ENCODE data around the gene AMOTL2. TPM values are rescaled to one million over a fixed set of nuclear protein-coding genes. Genes with fewer than 3 reads are reported as not detected.

The AMOTL2 gene
- total RNA-seq, 4 donors from 2014 or later, result 20.3 to 72.8 (median 31.6) TPM

DNA sequence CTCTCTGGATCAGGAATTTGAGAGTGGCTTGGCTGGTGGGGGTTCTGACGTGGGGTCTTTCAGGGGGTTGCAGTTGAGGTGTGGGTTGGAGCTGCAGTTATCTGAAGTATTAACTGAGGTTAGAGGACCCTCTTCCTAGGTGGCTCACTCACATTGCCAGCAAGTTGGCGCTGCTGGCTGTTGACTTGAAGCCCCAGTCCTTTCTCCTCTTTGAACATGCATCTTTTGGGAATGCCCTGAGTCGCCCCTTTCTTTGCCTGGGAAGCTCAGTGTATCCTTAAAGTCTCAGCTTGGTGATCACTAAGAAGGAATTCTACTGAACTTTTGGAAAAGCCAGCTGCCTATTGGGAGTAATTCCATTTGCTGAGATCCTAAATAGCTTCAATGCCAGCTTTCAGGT is 13.0 kb upstream of the AMOTL2 start:
- Histone ChIP-seq H3K9me3 (peaks cover 0 to 5% (median 0%) of the 10 kb centered on the region in 4 donors), H3K4me3 (no peak overlapping the region), H3K27ac (no peak overlapping the region), H3K4me1 (no peaks in the 10 kb centered on the region), H3K27me3 (no peaks in the 10 kb centered on the region), H3K36me3 (no peaks in the 10 kb centered on the region)
- TF ChIP-seq CTCF (IDR thresholded peaks at IDR 0.05), result no peak
- no peak for TF ChIP-seq POLR2A (IDR thresholded peaks at IDR 0.05)
- DNase-seq, result no peak

DNA sequence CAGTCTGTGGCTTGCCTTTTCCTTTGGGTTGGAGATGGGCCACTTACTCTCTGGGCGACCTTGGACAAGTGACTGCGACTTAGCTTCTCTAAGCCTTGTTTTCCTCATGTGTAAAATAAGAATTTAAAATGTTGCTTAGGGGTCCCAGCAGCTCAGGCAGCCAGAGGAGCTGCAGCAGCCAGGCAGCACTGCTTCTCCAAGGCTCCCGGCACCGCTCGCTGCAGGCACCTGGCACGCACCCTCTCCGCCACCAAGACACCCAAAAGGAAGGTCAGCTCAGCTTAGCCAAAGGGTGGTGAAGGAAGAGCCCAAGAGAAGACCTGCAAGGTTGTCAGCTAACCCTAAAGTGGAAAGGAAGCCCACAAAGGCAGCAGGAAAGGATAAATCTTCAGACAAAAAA is 10.7 kb upstream of the AMOTL2 start:
- peaks cover 0 to 4% (median 0%) of the 10 kb centered on the region in 4 donors for H3K4me1 ChIP-seq
- no peak overlapping the region for H3K27ac ChIP-seq
- DNase-seq, result no peak
- peaks cover 0 to 5% (median 0%) of the 10 kb centered on the region in 4 donors for H3K9me3 ChIP-seq
- no peak for TF ChIP-seq POLR2A (IDR thresholded peaks at IDR 0.05)
- TF ChIP-seq CTCF (IDR thresholded peaks at IDR 0.05), result no peak
- no peak overlapping the region for H3K4me3 ChIP-seq
- H3K27me3 ChIP-seq, result no peaks in the 10 kb centered on the region
- no peaks in the 10 kb centered on the region for H3K36me3 ChIP-seq

DNA sequence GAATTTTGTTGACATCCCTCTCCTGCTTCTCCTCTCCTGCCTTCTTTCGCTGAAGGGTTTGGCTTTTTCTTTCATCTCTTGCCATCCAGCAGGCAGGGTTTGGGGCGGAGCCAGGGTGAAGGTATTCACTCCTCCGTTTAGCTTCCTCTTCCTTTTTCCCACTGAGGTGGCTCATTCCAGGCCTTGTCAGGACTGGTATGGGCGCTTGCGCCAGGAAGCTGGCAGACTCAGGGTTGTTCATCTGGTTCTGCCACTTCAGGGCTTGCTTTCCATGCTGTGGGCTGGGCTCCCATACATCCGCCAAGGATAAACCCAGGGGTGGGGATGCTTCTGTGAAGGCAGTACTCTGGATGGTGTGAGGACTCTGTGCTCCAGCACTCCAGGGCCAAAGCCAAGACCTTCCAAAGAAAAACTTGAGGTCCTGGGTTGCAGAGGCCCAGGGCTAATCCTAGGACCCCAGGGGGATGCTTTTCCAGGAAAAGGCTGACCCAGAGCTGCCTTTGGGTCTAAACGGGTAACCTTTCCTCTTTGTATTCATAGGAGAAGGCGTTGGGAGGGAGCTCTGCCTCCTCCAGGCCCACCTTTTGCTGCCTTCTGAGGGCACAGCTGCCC is 7.7 kb upstream of the AMOTL2 start:
- TF ChIP-seq CTCF (IDR thresholded peaks at IDR 0.05) (no peak), POLR2A (IDR thresholded peaks at IDR 0.05) (no peak)
- Histone ChIP-seq H3K27ac (peak overlapping the region in 2 of 4 donors; percentile 4 to 17), H3K27me3 (no peaks in the 10 kb centered on the region), H3K4me3 (no peak overlapping the region), H3K9me3 (peaks cover 0 to 5% (median 0%) of the 10 kb centered on the region in 4 donors), H3K4me1 (peaks cover 0 to 4% (median under 1%) of the 10 kb centered on the region in 4 donors), H3K36me3 (no peaks in the 10 kb centered on the region)
- DNase-seq, result peak in 2 of 3 donors; percentile 70 to 73

GRCh38 chr3:134381076-134381475 is 6.8 kb upstream of the AMOTL2 start:
- no peak for DNase-seq
- Histone ChIP-seq H3K36me3 (no peaks in the 10 kb centered on the region), H3K27ac (peak overlapping the region in 2 of 4 donors; percentile 4 to 14)

GRCh38 chr3:134380249-134380648 is 6.0 kb upstream of the AMOTL2 start:
- peaks cover 0 to 19% (median 3%) of the 10 kb centered on the region in 4 donors for H3K4me1 ChIP-seq
- peaks cover 0 to 5% (median 0%) of the 10 kb centered on the region in 4 donors for H3K9me3 ChIP-seq
- TF ChIP-seq POLR2A (IDR thresholded peaks at IDR 0.05) (no peak), CTCF (IDR thresholded peaks at IDR 0.05) (no peak)
- H3K27me3 ChIP-seq, result no peaks in the 10 kb centered on the region
- no peak overlapping the region for H3K4me3 ChIP-seq
- no peak overlapping the region for H3K27ac ChIP-seq
- DNase-seq, result no peak
- H3K36me3 ChIP-seq, result no peaks in the 10 kb centered on the region

More at GRCh38 chr3:134381076-134381475, 6.8 kb upstream of the AMOTL2 start:
- Histone ChIP-seq H3K4me3 (no peak overlapping the region), H3K4me1 (peaks cover 0 to 10% (median 1%) of the 10 kb centered on the region in 4 donors), H3K9me3 (peaks cover 0 to 5% (median 0%) of the 10 kb centered on the region in 4 donors), H3K27me3 (no peaks in the 10 kb centered on the region)
- no peak for TF ChIP-seq CTCF (IDR thresholded peaks at IDR 0.05)

Measured in Peyer's patch (tissue), 4 donors.